SU-DHL-6 (cell line): ENCODE measurements around the gene THSD4.

Experiments used
- H2AFZ ChIP-seq: fragments of 200-600 bp; sonication (generic); 2 replicates; pipeline ENCODE4 v1.6.1; 2014; ENCODE audit warnings: low read depth, mild to moderate bottlenecking, moderate library complexity, mixed read lengths, antibody characterized with exemption, low read length; ENCODE audit not compliant: severe bottlenecking
- H3F3A ChIP-seq: fragments of 200-600 bp; shearing (Covaris generic); 2 replicates; pipeline ENCODE4 v1.6.0; 2016; ENCODE audit warnings: antibody characterized with exemption, mild to moderate bottlenecking; ENCODE audit not compliant: insufficient read depth
- H3K27ac ChIP-seq: fragments of 200-600 bp; sonication (generic); 2 replicates; pipeline ENCODE4 v1.5.1; 2016; ENCODE audit warnings: low read depth, mild to moderate bottlenecking, low read length, moderate library complexity, mixed read lengths
- H3K27me3 ChIP-seq: fragments of 200-600 bp; sonication (generic), shearing (Covaris generic); 2 replicates; pipeline ENCODE4 v1.6.0; 2014; ENCODE audit warnings: mild to moderate bottlenecking, low read length
- H3K36me3 ChIP-seq: fragments of 200-600 bp; sonication (generic); 2 replicates; pipeline ENCODE4 v1.6.1; 2014; ENCODE audit warnings: mild to moderate bottlenecking, low read length, mixed read lengths
- H3K4me2 ChIP-seq: fragments of 300-600, 200-600 bp; shearing (Covaris generic), sonication (generic); 2 replicates; pipeline ENCODE4 v1.6.0; 2014; ENCODE audit warnings: low read length, low read depth, mild to moderate bottlenecking; ENCODE audit not compliant: poor library complexity, severe bottlenecking
- H3K4me3 ChIP-seq: fragments of 200-600 bp; sonication (generic); 2 replicates; pipeline ENCODE4 v1.5.1; 2014; ENCODE audit warnings: antibody characterized with exemption, low read length, mild to moderate bottlenecking, mixed read lengths; ENCODE audit not compliant: insufficient read depth, poor library complexity, severe bottlenecking
- H3K79me2 ChIP-seq: fragments of 200-600 bp; sonication (generic); 2 replicates; pipeline ENCODE4 v1.6.1; 2014; ENCODE audit warnings: mild to moderate bottlenecking, low read length, moderate library complexity; ENCODE audit not compliant: insufficient read depth
- H3K9ac ChIP-seq: fragments of 200-600 bp; sonication (generic); 2 replicates; pipeline ENCODE4 v1.7.0; 2014; ENCODE audit warnings: mild to moderate bottlenecking, low read length
- H3K9me2 ChIP-seq: fragments of 200-600 bp; sonication (generic); replicated peaks from 2 replicates; pipeline ENCODE4 v1.6.1; 2014; ENCODE audit warnings: low read length; ENCODE audit not compliant: insufficient read depth
- H3K9me3 ChIP-seq: fragments of 200-600 bp; sonication (generic); 2 replicates; pipeline ENCODE4 v1.6.1; 2014; ENCODE audit warnings: low read length, mixed read lengths; ENCODE audit not compliant: insufficient read depth
- H4K20me1 ChIP-seq: fragments of 200-600 bp; sonication (generic); 2 replicates; pipeline ENCODE4 v1.6.1; 2014; ENCODE audit warnings: low read depth, mild to moderate bottlenecking, antibody characterized with exemption, low read length, moderate library complexity, mixed read lengths
- CTCF ChIP-seq: fragments of 200-600 bp; sonication (generic); IDR thresholded peaks from one replicate; pipeline ENCODE4 v1.5.1; 2017; ENCODE audit warnings: antibody characterized with exemption, mild to moderate bottlenecking, low read length, moderate library complexity; ENCODE audit not compliant: insufficient read depth, poor library complexity, severe bottlenecking
- EZH2phosphoT487 ChIP-seq: fragments of 200-600 bp; sonication (generic), shearing (Covaris generic); conservative IDR thresholded peaks from 2 replicates; pipeline ENCODE4 v1.6.1; 2018; ENCODE audit warnings: mild to moderate bottlenecking, antibody characterized with exemption, low read length, moderate library complexity, mixed read lengths

THSD4 gene

GRCh38 chr15:71683411-71684274, 568.4 kb downstream of the THSD4 start:
- Histone ChIP-seq H3F3A (no peaks in the 10 kb centered on the region), H3K9ac (no peak overlapping the region), H3K4me3 (no peak overlapping the region), H3K27ac (no peak overlapping the region), H4K20me1 (no peaks in the 10 kb centered on the region), H3K79me2 (no peaks in the 10 kb centered on the region), H3K4me2 (no peak overlapping the region), H3K9me3 (no peaks in the 10 kb centered on the region), H3K27me3 (no peaks in the 10 kb centered on the region), H3K36me3 (no peaks in the 10 kb centered on the region), H2AFZ (no peak overlapping the region), H3K9me2 (no peaks in the 10 kb centered on the region)
- TF ChIP-seq EZH2phosphoT487: no peak
- no peak for TF ChIP-seq CTCF

DNA sequence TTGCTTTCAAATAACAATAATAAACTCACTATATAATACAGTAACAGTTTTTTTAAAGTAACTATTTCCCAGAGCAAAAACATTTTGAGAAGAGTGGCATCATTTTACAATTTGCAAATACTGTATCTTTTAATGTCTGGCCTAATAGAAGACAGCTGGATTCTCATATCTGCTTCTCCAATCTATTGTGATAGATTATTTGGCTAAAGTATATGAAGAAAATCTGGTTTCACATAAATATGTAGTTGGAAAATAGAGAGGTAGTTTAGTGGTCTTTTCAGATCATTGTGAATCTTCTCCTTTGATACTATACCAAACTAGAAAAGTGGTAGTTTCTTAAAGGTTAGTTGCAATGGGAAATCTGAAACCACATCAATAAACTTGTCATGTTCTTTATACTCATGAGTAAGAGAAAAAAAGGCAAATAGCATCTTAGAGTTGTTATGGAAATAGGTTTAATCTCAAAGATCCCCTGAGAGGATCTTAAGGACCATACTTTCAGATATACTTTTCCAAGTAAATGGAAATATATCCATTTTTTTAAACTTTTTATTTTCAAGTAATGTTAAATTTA, 570.2 kb downstream of the THSD4 start:
- Histone ChIP-seq H3K9me2 (no peaks in the 10 kb centered on the region), H3K9me3 (no peaks in the 10 kb centered on the region), H3F3A (no peaks in the 10 kb centered on the region), H3K27me3 (no peaks in the 10 kb centered on the region), H4K20me1 (no peaks in the 10 kb centered on the region), H3K79me2 (no peaks in the 10 kb centered on the region), H3K9ac (no peak overlapping the region), H2AFZ (no peak overlapping the region), H3K4me2 (no peak overlapping the region), H3K36me3 (no peaks in the 10 kb centered on the region), H3K4me3 (no peak overlapping the region), H3K27ac (no peak overlapping the region)
- TF ChIP-seq EZH2phosphoT487: no peak
- TF ChIP-seq CTCF: no peak

GRCh38 chr15:71686221-71687050, 571.2 kb downstream of the THSD4 start:
- no peaks in the 10 kb centered on the region; the same call in 1 of the 2 replicates for H3K9me3 ChIP-seq
- no peaks in the 10 kb centered on the region for H3K36me3 ChIP-seq
- H3K4me3 ChIP-seq: no peak overlapping the region
- TF ChIP-seq CTCF (no peak), EZH2phosphoT487 (no peak)
- no peaks in the 10 kb centered on the region for H3K27me3 ChIP-seq
- H2AFZ ChIP-seq: no peak overlapping the region
- no peaks in the 10 kb centered on the region for H3F3A ChIP-seq
- no peaks in the 10 kb centered on the region for H4K20me1 ChIP-seq
- no peaks in the 10 kb centered on the region for H3K9me2 ChIP-seq
- H3K9ac ChIP-seq: no peak overlapping the region
- no peak overlapping the region for H3K4me2 ChIP-seq
- H3K27ac ChIP-seq: no peak overlapping the region
- H3K79me2 ChIP-seq: no peaks in the 10 kb centered on the region
